WTC11 (cell line): ENCODE data around the gene MON1A.

ENCODE experiments used
- ATF2 ChIP-seq: sonication (generic); formaldehyde crosslinking; IDR thresholded peaks from 2 replicates; pipeline ENCODE4 v1.8.1; 2022; ENCODE audit warnings: low read depth, missing genetic modification reagents, borderline replicate concordance
- ATF6 ChIP-seq: sonication (generic); formaldehyde crosslinking; IDR thresholded peaks from 2 replicates; pipeline ENCODE4 v1.8.1; 2023; ENCODE audit warnings: mild to moderate bottlenecking, missing genetic modification reagents
- CREM ChIP-seq: sonication (generic); formaldehyde crosslinking; IDR thresholded peaks from 2 replicates; pipeline ENCODE4 v1.8.1; 2022; ENCODE audit warnings: mild to moderate bottlenecking, missing genetic modification reagents, moderate library complexity
- CTCF ChIP-seq: fragments of 200-600 bp; IDR thresholded peaks from 2 replicates; pipeline ENCODE4 v1.8.0; 2022; ENCODE audit warnings: antibody characterized with exemption
- ELF4 ChIP-seq: sonication (generic); formaldehyde crosslinking; IDR thresholded peaks from 2 replicates; pipeline ENCODE4 v1.8.1; 2022; ENCODE audit warnings: low read depth, mild to moderate bottlenecking, moderate library complexity, missing genetic modification reagents
- EMX1 ChIP-seq: fragments of 250-450 bp; sonication (Bioruptor Pico); IDR thresholded peaks from 2 replicates; pipeline ENCODE4 v1.8.0; 2021; ENCODE audit warnings: mild to moderate bottlenecking
- ERG ChIP-seq: fragments of 250-450 bp; sonication (Bioruptor Pico); IDR thresholded peaks from 2 replicates; pipeline ENCODE4 v1.8.0; 2021; ENCODE audit warnings: mild to moderate bottlenecking
- ETV6 ChIP-seq: sonication (generic); formaldehyde crosslinking; IDR thresholded peaks from 2 replicates; pipeline ENCODE4 v1.8.1; 2022; ENCODE audit warnings: mild to moderate bottlenecking, missing genetic modification reagents
- MAX ChIP-seq: sonication (generic); formaldehyde crosslinking; IDR thresholded peaks from 2 replicates; pipeline ENCODE4 v1.8.0; 2022; ENCODE audit warnings: mild to moderate bottlenecking, missing genetic modification reagents
- MLX ChIP-seq: sonication (generic); formaldehyde crosslinking; IDR thresholded peaks from 2 replicates; pipeline ENCODE4 v1.8.1; 2023; ENCODE audit warnings: mild to moderate bottlenecking, missing genetic modification reagents, moderate library complexity
- NR1H2 ChIP-seq: sonication (generic); formaldehyde crosslinking; IDR thresholded peaks from 2 replicates; pipeline ENCODE4 v1.9.0; 2021; ENCODE audit warnings: mild to moderate bottlenecking, moderate library complexity, missing genetic modification reagents
- SP1 ChIP-seq: sonication (generic); formaldehyde crosslinking; conservative IDR thresholded peaks from 2 replicates; pipeline ENCODE4 v1.8.1; 2022; ENCODE audit warnings: missing genetic modification reagents
- TP53 ChIP-seq: sonication (generic); formaldehyde crosslinking; IDR thresholded peaks from 2 replicates; pipeline ENCODE4 v1.8.1; 2023; ENCODE audit warnings: mild to moderate bottlenecking, missing genetic modification reagents
- ZNF232 ChIP-seq: sonication (generic); formaldehyde crosslinking; IDR thresholded peaks from 2 replicates; pipeline ENCODE4 v1.8.0; 2022; ENCODE audit warnings: mild to moderate bottlenecking, missing genetic modification reagents

GRCh38 chr3:49927798-49928197 is 1.8 kb downstream of the MON1A start:
- TF ChIP-seq CTCF (no peak), TP53 (CRISPR knock-in tag) (no peak), ETV6 (CRISPR knock-in tag) (no peak), MLX (CRISPR knock-in tag) (no peak), ZNF232 (CRISPR knock-in tag) (no peak), SP1 (CRISPR knock-in tag) (no peak), NR1H2 (CRISPR knock-in tag) (no peak), CREM (CRISPR knock-in tag) (no peak), ATF2 (CRISPR knock-in tag) (no peak), MAX (CRISPR knock-in tag) (no peak), ATF6 (CRISPR knock-in tag) (no peak), ERG (CRISPR knock-in tag) (no peak), EMX1 (no peak), ELF4 (CRISPR knock-in tag) (no peak)
